DMS 273 (cell line): ENCODE results near the gene PTPRQ.

Experiments
- DNase-seq: peaks from one replicate; lab custom pipeline; 2025; ENCODE audit not compliant: unreplicated experiment; lab: John Stamatoyannopoulos, UW

The PTPRQ gene

GRCh38 chr12:80701388-80701787 lies 257.4 kb downstream of the PTPRQ start:
- no peak for DNase-seq

GRCh38 chr12:80702889-80703805 lies 259.1 kb downstream of the PTPRQ start:
- DNase-seq: peak; percentile 3

GRCh38 chr12:80704420-80704819 lies 260.4 kb downstream of the PTPRQ start:
- no peak for DNase-seq

- no peak for DNase-seq
Measured at GRCh38 chr12:80707126-80707829, 263.2 kb downstream of the PTPRQ start, which contains the start of gene MYF6. TSS of gene MYF6 (plus strand) at chr12:80707634. CDS start at chr12:80707720, 86 bp downstream.

- DNase-seq: no peak
Measured at GRCh38 chr12:80707830-80708258, 263.8 kb downstream of the PTPRQ start.

- no peak for DNase-seq
Measured at GRCh38 chr12:80708259-80708974, 264.4 kb downstream of the PTPRQ start.

GRCh38 chr12:80708975-80709328 lies 264.9 kb downstream of the PTPRQ start:
- DNase-seq: no peak

- peak; percentile 10 for DNase-seq
Measured at GRCh38 chr12:80709811-80710726, 266.0 kb downstream of the PTPRQ start.

- no peak for DNase-seq
Measured at GRCh38 chr12:80710727-80711449, 266.9 kb downstream of the PTPRQ start.

GRCh38 chr12:80711866-80712265 lies 267.8 kb downstream of the PTPRQ start:
- no peak for DNase-seq

GRCh38 chr12:80712866-80713265 lies 268.8 kb downstream of the PTPRQ start:
- DNase-seq: no peak

GRCh38 chr12:80713419-80713818 lies 269.4 kb downstream of the PTPRQ start:
- no peak for DNase-seq

- DNase-seq: no peak
Measured at GRCh38 chr12:80714055-80714454, 270.0 kb downstream of the PTPRQ start.

GRCh38 chr12:80714846-80715245 lies 270.8 kb downstream of the PTPRQ start:
- no peak for DNase-seq

- DNase-seq: no peak
Measured at GRCh38 chr12:80715713-80716249, 271.7 kb downstream of the PTPRQ start.

- no peak for DNase-seq
Measured at GRCh38 chr12:80716696-80717469, 272.8 kb downstream of the PTPRQ start, which contains the start of gene MYF5. TSS of gene MYF5 (plus strand) at chr12:80716912. CDS start at chr12:80717064, 152 bp downstream.

- DNase-seq: no peak
Measured at GRCh38 chr12:80717856-80718255, 273.8 kb downstream of the PTPRQ start.

GRCh38 chr12:80720516-80720915 lies 276.5 kb downstream of the PTPRQ start:
- no peak for DNase-seq

GRCh38 chr12:80721326-80721725 lies 277.3 kb downstream of the PTPRQ start:
- DNase-seq: no peak
